Ovary (tissue), 3 donors: ENCODE measurements around the gene AQP12A.

Source experiments
- CTCF ChIP-seq, 3 donors: fragments of 450-650 bp in 2 of 3; fragments of 200-600 bp in 1 of 3; IDR thresholded peaks; one replicate each; pipeline versions ENCODE4 v1.5.1 to v1.8.0; 2016 to 2022; ENCODE audit warnings: antibody characterized with exemption in 3 of 3, mild to moderate bottlenecking in 1 of 3
- EP300 ChIP-seq: sonication (generic); formaldehyde crosslinking; IDR thresholded peaks from one replicate; pipeline ENCODE4 v1.6.1; 2017; ENCODE audit warnings: antibody characterized with exemption
- POLR2A ChIP-seq: fragments of 450-650 bp; IDR thresholded peaks from one replicate; pipeline ENCODE4 v1.6.1; 2017; ENCODE audit warnings: antibody characterized with exemption, mild to moderate bottlenecking, moderate library complexity
- donor health status: DM: no; HTN: no; CAD: no.

GRCh38 chr2:240735476-240735875 lies 43.8 kb downstream of the AQP12A start:
- TF ChIP-seq POLR2A (no peak), CTCF (IDR thresholded peaks at IDR 0.05) (no peak), EP300 (no peak)
